HG03103 (cell line): ENCODE data around the gene STXBP4.

ENCODE experiments used
- ATAC-seq: cut with Tn5 transposase; IDR thresholded peaks from one replicate; pipeline ENCODE4 v1.9.1; 2021; ENCODE audit warnings: low read depth; ENCODE audit not compliant: unreplicated experiment

The STXBP4 gene

GRCh38 chr17:55110521-55110920 lies 142.0 kb downstream of the STXBP4 start:
- ATAC-seq: no peak

DNA sequence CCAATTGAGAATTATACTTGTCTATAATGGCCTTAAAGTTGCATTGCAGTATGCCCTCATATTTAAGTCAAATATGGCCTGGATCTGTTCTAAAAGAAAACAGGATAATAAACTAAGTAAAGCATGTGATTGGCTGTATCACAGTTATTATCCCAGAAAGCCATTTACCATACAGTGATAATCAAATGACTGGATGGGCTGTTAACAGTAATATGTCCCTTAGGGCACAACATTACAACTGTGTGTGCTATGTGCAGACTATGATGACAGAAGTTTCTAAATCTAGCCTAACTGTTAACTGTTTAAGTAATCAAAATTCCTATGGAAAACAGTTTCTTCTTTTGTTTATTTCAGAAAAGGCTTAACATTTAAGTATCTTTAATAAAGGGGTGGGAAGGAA lies 145.7 kb downstream of the STXBP4 start:
- no peak for ATAC-seq

DNA sequence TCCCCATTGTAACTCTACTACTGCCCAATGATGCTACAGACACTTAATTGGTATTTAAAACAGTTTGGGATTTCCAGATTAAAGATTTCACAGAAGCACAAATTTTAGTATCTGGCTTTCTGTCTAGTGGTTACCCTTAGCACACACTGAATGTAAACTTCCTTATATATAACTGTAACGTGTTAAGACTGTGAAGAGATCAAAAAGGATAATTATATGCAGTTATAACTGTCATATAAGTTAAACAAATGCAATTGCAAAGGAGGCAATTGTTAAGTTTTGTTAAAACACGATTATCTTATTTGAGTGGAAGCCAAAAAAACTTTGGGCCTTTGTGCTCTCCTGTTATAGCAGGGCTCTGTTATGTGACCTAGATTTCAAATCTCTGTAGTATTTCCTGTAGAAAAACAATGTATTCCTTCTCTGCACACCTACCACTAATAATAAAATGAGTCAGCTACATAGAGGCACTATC lies 147.9 kb downstream of the STXBP4 start:
- ATAC-seq: no peak

DNA sequence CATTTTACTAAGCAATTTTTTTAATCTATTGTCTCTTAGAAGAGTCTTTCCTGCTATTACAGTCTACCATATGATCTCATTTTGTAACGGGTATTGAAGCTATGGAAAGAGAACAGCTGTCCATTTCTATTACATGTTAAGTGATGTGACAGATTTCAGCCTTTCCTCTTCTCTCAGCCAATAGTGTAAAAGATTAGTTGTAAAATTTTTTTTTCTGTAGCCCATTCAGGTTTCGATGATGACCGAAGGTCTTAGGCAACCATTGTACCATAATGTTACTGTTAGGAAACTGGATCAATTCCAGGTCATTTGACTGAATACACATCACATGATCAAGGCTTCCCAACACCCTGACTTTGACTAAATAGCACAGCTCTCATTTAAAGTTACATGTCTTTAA lies 148.6 kb downstream of the STXBP4 start:
- no peak for ATAC-seq

- ATAC-seq: no peak
These were observed 152.1 kb downstream of the STXBP4 start for GRCh38 chr17:55120651-55121050.

- no peak for ATAC-seq
These were observed 152.7 kb downstream of the STXBP4 start for GRCh38 chr17:55121268-55121667.

DNA sequence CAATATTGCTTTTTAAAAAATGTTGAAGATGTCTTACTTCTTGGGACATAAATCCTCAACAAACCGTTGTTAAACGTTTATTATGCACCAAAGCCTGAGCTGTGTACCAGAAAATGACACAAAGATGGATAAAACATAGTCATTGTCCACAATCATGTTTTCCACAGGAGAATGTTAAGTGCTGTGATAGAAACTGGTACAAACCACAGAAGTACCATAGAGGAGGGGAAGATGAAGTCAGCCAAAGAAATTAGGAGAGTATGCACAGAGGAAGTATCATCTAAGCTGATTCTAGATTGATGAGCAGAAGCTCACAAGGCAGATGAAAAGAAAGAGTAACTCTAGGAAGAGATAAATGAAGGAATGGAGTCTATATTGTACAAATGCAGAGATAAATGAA lies 153.5 kb downstream of the STXBP4 start:
- ATAC-seq: no peak

GRCh38 chr17:55124730-55125360 lies 156.3 kb downstream of the STXBP4 start:
- no peak for ATAC-seq

DNA sequence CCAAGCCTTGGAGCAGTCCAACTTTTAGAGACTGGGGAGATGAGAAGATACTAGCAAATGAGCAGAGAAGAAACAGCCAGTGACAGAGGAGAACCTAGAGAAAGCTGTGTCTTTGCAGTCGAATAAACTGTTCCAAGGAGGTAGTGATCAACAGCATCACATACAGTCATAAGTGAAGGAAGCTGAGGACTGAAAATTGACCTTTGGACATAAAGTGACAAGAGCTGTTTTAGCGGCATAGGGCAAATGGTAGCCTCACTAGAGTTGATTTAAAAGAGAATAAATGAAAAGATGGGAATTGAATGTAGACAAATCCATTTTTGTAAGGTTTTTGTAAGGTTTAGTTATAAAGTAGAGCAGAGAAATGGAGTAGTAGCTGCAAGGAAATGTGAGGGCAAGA lies 165.0 kb downstream of the STXBP4 start:
- no peak for ATAC-seq

DNA sequence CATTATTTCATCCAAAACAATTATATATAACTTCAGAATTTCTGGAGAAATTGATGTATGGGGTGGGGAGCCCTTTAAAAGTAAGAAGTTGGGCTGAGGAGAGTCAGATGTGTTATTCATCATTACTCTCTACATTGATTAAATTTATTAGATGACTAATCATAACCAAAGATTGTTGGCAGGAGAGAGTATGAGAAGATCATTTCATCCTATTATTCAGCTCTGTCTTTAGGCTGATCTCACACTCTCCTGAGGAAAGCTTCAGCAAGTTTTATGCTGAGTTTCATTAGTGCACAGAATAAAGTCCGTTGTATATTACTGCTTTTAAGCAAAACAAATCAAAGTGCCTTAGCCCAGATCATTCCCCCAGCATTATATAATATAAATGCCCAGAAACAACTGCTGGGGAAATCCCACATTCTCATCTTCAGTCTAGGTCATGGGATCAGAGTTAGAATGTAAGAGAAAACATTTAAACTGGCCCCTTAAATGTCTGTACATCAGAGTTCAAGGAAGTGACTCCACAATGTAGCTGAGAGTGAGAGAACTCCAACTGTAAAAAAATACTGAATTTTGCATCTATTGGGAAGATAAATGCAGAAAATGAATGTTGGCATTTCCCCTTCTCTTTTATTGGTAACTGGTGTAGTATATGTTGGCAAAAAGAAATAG lies 166.1 kb downstream of the STXBP4 start:
- ATAC-seq: no peak

DNA sequence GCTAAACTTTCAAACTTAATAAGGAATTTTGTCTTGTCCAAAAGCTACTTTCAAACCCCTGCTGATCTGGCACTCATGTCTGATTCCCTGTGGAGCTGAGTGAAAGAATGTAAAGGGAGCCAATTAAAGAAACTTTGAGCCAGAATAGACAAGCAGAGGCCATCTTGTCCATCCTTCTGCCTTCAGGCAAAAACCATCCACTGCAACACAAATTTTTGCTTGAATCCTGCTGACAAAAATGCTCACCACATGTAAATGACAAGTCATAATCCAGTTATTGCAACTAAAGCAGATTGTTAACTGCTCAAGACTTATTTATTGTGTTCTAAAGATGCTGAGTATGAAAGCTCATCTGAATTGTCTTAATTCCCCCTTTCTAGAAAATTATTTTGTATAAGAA lies 172.2 kb downstream of the STXBP4 start:
- ATAC-seq: no peak

GRCh38 chr17:55144518-55144917 lies 176.0 kb downstream of the STXBP4 start:
- no peak for ATAC-seq

DNA sequence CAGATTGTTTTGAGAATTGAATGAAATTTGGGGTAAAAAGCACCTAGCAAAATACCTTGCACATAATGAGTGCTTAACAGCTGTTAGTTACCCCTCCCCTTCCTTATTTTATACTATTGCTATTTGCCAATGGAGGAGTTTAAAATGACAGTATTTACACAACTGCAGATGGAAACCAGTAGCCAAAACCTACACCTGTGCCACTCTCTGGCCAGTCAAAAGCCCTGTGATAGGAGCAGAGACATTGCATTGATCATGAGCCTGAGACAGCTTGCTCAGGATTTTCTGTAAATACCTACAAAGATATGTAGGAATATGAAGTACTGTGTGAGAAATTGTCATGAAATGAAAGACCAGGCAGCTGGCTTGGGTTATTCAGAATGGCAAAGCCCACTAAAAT lies 180.9 kb downstream of the STXBP4 start:
- ATAC-seq: no peak

- ATAC-seq: no peak
These were observed 183.7 kb downstream of the STXBP4 start for GRCh38 chr17:55152236-55152635.

DNA sequence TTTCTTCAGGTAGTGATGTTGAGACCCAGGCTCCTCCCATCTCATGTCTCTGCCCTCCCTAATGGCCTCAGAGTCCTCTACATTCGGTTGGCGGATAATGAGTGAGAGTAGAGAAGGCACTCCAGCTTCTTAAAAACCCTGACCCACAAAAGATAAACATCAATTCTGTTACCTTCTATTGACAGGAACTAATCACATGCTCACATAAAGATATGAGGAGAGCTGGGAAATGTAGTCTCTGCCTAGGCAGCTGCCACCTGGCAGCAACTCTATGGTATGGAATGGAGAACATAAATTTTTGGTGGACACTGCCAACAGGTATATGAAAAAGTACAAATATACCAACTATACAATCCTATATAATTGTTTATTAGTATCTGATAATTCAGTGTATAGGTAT lies 185.5 kb downstream of the STXBP4 start:
- no peak for ATAC-seq

GRCh38 chr17:55155856-55156560 lies 187.4 kb downstream of the STXBP4 start:
- ATAC-seq: no peak

GRCh38 chr17:55157165-55157564 lies 188.6 kb downstream of the STXBP4 start:
- ATAC-seq: no peak

DNA sequence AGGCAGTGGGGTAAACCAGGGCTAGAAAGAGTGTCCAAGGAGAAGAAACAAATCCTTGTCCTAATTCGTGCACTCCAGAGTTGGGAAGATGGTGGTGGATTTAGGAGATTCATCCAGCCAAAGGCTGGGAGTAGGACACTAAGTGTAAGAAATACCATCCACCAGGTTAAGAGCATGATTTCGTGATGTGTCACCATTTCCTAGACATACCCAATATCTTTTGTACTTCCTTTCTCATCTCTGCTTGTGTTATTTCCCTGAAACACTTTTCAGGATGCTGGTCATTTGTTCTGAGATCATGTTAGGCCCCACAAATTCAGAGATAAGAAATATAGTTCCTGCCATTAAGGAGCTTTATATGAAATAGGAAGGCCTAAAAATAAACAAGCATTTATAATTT lies 189.9 kb downstream of the STXBP4 start:
- no peak for ATAC-seq

DNA sequence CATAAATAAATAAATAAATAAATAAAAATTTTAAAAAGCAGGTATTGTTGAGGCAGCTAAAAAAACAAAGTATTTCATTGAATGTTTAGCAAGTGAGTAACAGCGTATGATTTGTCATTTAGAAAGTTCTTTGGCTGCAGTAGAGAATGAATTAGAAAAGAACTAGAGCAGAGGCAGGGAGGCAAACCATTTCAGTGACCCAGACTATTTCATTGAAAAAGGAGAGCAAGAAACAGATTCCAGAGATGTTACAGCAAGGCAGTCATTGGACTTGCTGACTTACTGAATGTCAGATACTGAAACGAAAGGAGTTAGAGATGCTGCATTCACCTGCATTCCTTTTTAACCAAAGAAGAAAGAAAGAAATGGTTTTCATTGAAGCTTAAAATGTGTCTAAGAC lies 190.7 kb downstream of the STXBP4 start:
- ATAC-seq: no peak

DNA sequence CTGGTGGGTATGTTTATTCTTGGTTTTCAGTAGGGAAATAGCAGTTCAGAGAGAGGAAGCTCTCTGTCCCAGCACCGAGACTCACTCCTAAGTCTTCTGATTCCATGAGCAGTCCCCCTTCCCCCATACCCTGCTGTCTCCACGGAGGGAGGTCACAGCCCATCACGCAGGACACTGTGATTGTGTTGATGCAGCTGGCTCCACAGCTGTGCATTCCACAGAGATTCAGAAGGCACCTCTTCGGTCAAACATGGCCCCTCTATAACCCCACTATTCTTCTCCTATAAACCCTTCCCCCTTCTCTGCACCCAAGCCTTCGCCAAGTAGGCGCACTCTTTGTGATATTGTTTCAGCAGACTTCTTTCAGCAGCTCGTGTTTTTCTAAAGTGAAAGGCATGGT lies 191.9 kb downstream of the STXBP4 start:
- ATAC-seq: no peak

- no peak for ATAC-seq
These were observed 193.5 kb downstream of the STXBP4 start for GRCh38 chr17:55161935-55162555.
